Right lobe of liver (tissue), 6 donors: Measurements from ENCODE around the gene NAT14. TPM values are rescaled to one million over a fixed set of nuclear protein-coding genes. Genes with fewer than 3 reads are reported as not detected.
A peak's percentile ranks its signal among the peaks of the same experiment; 100 is the strongest.

Source experiments
- ATAC-seq, 4 donors: fragments of 200-7000 bp; cut with Tn5 transposase; one replicate each; pipeline ENCODE4 v1.9.1; 2020; ENCODE audit warnings: mild to moderate bottlenecking in 4 of 4, moderate library complexity in 4 of 4
- DNase-seq, 3 donors: peaks; one replicate each; pipeline ENCODE4 v3.0.0-alpha.2; 2020
- H3K27ac ChIP-seq, 3 donors: fragments of 200-600 bp; one replicate each; pipeline ENCODE4 v1.8.0; 2022
- H3K27me3 ChIP-seq, 2 donors: fragments of 200-600 bp; one replicate each; pipeline ENCODE4 v1.8.0; 2022
- H3K36me3 ChIP-seq, 4 donors: fragments of 200-600 bp; sonication (generic) in 1 of 4; one replicate each; pipeline versions ENCODE4 v1.5.1 to v1.8.0; 2017 to 2022; ENCODE audit warnings: control low read depth in 1 of 4
- H3K4me1 ChIP-seq, 4 donors: fragments of 200-600 bp; sonication (generic) in 1 of 4; one replicate each; pipeline versions ENCODE4 v1.5.1 to v1.8.0; 2017 to 2022; ENCODE audit warnings: control low read depth in 1 of 4
- H3K4me3 ChIP-seq, 3 donors: fragments of 200-600 bp; one replicate each; pipeline ENCODE4 v1.8.0; 2022
- H3K9me3 ChIP-seq, 4 donors: fragments of 200-600 bp; sonication (generic) in 1 of 4; one replicate each; pipeline versions ENCODE4 v1.5.1 to v1.8.0; 2017 to 2022; ENCODE audit warnings: control low read depth in 1 of 4
- POLR2A ChIP-seq: fragments of 450-650 bp; IDR thresholded peaks from one replicate; pipeline ENCODE4 v1.6.1; 2017; ENCODE audit warnings: antibody characterized with exemption, mild to moderate bottlenecking
- WGBS: methylation state at CpG from one replicate; pipeline ENCODE4 v1.1.6; 2018; ENCODE audit warnings: low coverage, low lambda C conversion rate; ENCODE audit not compliant: insufficient coverage; ENCODE audit errors: missing lambda C conversion rate; 5-methylcytosine and 5-hydroxymethylcytosine counted together
- intact Hi-C, 2 donors: fragments of 100-400 bp; cut with DNase I; formaldehyde crosslinking; loops; one replicate each; pipeline versions ENCODE4 v1.11.2 to v1.14.1; 2022
- total RNA-seq, 6 experiments: library from RNA; depleted of rRNA in 2 of 6; stranded (reverse); fragments of >200 nt in 2 of 6; fragmentation: NEBNext Ultra II Directional in 3 of 6; extraction: Animal tissue kit (Norgen Biotek cat#: 25700) in 3 of 6; gene quantifications; one replicate each; pipeline versions ENCODE4 v1.1.0 to v1.2.4, GENCODE V29; 2016 to 2023
- TF ChIP-seq, protein P1 (sequence below), 4 donors: fragments of 200-600 bp in 3 of 4; fragments of 450-650 bp in 1 of 4; IDR thresholded peaks; one replicate each; pipeline versions ENCODE4 v1.5.1 to v1.8.0; 2016 to 2022; ENCODE audit warnings: antibody characterized with exemption in 4 of 4, mild to moderate bottlenecking in 2 of 4
- donor health status: DM: no; HTN: yes; CAD: no.
- donor health status: DM: no; HTN: no; CAD: no.
- donor health status: DM: no; HTN: no; CAD: no.
- donor health status: DM: no; HTN: yes; CAD: no.
- donor health status: DM: no; HTN: yes; CAD: no.

Gene NAT14
- total RNA-seq, 6 experiments from 2014 or later: 2.5 to 6.0 (median 3.9) TPM

DNA sequence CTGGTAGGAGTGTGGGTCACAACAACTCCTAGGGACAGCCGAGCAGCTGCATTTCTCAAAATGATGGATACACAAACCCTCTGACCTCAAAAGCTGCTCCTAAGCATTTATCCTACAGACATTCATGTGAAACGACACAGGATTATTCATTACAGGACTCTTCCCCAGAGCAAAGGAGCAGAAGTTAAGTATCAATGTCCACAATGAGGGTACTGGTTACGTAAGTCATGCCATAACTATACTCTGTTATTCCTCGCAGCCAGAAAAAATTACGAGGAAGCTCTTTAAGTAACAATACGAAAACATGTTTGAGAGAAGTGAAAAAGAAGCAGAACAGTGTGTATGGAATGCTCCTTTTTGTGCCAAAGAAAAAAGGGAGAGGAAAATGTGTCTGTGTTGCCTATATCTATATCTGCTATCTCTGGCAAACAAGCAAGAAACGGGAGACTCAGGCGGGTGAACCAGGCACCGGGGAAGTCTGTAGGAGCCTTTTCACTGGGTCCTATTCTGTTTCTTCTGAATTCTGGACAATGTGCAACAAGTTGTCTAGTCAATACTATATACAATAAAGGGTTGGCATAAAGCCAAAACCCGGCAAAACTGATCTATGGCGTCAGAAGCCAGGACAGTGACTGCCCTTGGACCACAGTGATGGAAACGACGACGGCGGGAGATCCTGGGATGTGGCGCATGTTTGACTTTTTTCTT is 24.9 kb upstream of the NAT14 start:
- 18% methylated on average over 16 of the region's 16 CpGs for WGBS
- DNase-seq (no peak), ATAC-seq (peak in 1 of 4 donors; percentile 1)
- peak overlapping the region in 2 of 3 donors; percentile 47 to 85 for H3K27ac ChIP-seq
- no peak for TF ChIP-seq POLR2A
- TF ChIP-seq, protein P1, sequence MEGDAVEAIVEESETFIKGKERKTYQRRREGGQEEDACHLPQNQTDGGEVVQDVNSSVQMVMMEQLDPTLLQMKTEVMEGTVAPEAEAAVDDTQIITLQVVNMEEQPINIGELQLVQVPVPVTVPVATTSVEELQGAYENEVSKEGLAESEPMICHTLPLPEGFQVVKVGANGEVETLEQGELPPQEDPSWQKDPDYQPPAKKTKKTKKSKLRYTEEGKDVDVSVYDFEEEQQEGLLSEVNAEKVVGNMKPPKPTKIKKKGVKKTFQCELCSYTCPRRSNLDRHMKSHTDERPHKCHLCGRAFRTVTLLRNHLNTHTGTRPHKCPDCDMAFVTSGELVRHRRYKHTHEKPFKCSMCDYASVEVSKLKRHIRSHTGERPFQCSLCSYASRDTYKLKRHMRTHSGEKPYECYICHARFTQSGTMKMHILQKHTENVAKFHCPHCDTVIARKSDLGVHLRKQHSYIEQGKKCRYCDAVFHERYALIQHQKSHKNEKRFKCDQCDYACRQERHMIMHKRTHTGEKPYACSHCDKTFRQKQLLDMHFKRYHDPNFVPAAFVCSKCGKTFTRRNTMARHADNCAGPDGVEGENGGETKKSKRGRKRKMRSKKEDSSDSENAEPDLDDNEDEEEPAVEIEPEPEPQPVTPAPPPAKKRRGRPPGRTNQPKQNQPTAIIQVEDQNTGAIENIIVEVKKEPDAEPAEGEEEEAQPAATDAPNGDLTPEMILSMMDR (IDR thresholded peaks at IDR 0.05): no peak
- H3K36me3 ChIP-seq: peaks cover 0 to 5% (median 0%) of the 10 kb centered on the region in 4 donors
- H3K4me3 ChIP-seq: peak overlapping the region; percentile 72 to 97 (median 73)
- intact Hi-C loops: no loop called here
- no peaks in the 10 kb centered on the region for H3K9me3 ChIP-seq
- H3K27me3 ChIP-seq: no peaks in the 10 kb centered on the region
- peaks cover 0 to 14% (median 6%) of the 10 kb centered on the region in 4 donors for H3K4me1 ChIP-seq

DNA sequence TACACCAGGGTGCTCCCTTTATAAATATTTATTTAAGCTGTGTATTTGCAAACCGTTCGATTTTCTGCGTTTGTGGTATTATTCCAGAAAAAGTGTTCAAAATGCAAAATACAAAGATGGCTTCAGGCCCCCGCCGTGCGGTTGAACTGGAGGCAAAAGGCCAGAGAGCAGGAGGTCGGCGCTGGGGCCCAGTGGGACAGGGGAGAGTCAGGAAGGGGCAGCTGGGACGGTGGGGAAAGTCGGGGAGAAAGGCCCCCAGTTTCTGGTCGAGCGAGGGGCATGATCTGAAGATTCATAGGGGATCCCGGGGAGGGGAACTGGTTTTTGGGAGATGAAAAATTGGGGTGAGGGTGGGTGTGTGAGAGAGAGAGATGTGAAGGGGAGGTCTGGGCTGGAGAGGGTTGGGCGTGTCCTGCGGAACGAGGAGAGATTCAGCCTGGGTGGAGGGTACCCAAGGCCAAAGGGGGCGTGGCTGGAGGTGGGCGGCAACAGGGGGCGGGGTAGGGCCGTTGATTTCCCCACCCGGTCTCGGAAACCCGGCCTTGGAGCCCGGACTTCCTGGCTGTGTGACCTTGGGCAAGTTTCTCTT is 24.2 kb upstream of the NAT14 start:
- WGBS: 8% methylated on average over 17 of the region's 24 CpGs
- H3K4me1 ChIP-seq: peaks cover 0 to 14% (median 6%) of the 10 kb centered on the region in 4 donors
- H3K36me3 ChIP-seq: no peaks in the 10 kb centered on the region
- no peaks in the 10 kb centered on the region for H3K27me3 ChIP-seq
- peak; percentile 91 to 92 (median 91) for DNase-seq
- peak overlapping the region; percentile 84 to 90 (median 85) for H3K27ac ChIP-seq
- no peak for TF ChIP-seq POLR2A
- TF ChIP-seq, protein P1 (IDR thresholded peaks at IDR 0.05): no peak
- H3K9me3 ChIP-seq: no peaks in the 10 kb centered on the region
- ATAC-seq: peak; percentile 69 to 77 (median 72)
- peak overlapping the region; percentile 72 to 97 (median 73) for H3K4me3 ChIP-seq
- intact Hi-C loops: no loop called here

DNA sequence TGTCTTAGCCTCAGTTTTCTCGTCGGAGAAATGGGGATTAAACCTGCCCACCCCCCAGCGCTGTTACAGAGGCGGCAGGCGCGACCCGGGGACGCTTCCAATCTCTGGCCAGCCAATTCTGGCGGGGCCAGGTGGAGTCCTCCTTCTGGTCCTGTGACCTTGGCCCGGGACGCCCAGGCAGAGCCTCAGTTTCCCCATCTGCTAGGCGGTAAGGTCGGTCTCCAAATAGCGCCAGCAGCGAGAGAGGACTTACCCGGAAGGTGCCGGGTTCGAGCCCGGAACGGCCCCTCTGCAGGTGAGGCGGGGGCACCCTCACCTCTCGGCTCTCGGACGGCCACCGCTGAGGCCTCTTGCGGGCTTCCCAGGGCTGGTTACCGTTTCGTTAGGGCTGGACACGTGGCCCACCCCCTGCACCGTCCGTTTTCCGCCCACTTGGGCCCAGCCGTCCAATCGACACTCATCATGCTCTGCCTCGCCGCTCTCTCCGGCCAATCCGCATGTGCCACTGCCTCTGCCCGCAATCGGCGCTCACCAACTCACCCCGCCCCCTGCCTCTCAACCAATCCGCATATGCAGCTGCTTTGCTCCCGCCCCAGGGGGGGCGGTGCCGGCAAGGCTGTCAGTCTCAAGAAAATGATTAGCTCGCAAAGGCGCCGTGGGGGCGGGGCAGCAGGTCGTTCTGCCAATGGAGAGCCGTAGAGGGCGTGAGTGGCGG is 23.6 kb upstream of the NAT14 start, which contains the start of gene ISOC2:
Gene ISOC2 (minus strand): TSS at position 384 of the 715 bp plus-strand sequence. CDS start 5,156 bp downstream, outside the sequence.
- Histone ChIP-seq H3K27me3 (no peaks in the 10 kb centered on the region), H3K4me3 (peak within 1 kb of the TSS; percentile 72 to 97 (median 73)), H3K9me3 (no peaks in the 10 kb centered on the region), H3K4me1 (peaks cover 0 to 14% (median 6%) of the 10 kb centered on the region in 4 donors), H3K27ac (peak within 1 kb of the TSS; percentile 84 to 90 (median 85)), H3K36me3 (no peaks in the 10 kb centered on the region)
- ATAC-seq: peak; percentile 88 to 94 (median 92)
- DNase-seq: peak; percentile 100
- peak; percentile 93 for TF ChIP-seq POLR2A
- TF ChIP-seq, protein P1 (IDR thresholded peaks at IDR 0.05): peak in 1 of 4 donors; percentile 15
- WGBS: 0% methylated on average over 26 of the region's 54 CpGs
- intact Hi-C loops: no loop called here

DNA sequence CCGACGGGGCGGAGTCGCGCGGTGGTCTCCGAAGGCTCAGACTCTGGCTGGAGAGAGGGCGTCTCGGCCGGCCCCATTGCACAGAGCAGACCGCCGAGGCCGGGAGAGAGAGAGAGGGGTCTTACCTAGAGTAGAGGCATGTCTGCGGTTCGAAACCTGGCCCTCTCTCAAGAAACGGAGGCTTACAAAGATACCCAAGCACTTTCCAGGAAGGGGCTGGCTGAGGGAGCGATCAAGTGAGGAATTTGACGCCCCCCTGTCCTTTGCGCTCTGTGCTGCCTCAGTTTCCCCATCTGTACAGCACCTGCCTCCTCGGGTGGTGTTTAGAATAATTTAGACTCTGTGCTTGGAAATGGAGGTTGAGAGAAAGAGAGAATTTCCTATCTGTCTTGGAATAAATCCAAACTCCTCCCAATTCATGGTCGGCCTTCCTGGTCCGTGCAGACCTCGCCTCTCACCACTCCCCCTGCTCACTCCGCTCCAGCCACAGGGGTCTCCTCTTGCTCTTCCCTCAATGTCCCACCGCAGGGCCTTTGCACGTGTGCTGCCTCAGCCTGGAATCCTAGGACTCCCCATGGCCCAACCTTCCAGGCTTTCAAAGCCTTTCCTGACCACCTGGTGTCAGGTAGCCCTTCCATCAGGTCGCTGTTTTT is 22.9 kb upstream of the NAT14 start:
- 10% methylated on average over 7 of the region's 27 CpGs for WGBS
- Histone ChIP-seq H3K27me3 (no peaks in the 10 kb centered on the region), H3K36me3 (no peaks in the 10 kb centered on the region), H3K4me1 (peaks cover 0 to 17% (median 7%) of the 10 kb centered on the region in 4 donors), H3K9me3 (no peaks in the 10 kb centered on the region), H3K4me3 (peak overlapping the region; percentile 71 to 97 (median 73)), H3K27ac (peak overlapping the region; percentile 68 to 73 (median 69))
- ATAC-seq: peak in 1 of 4 donors; percentile 22
- DNase-seq: peak in 1 of 3 donors; percentile 60
- intact Hi-C loops: no loop called here
- TF ChIP-seq POLR2A: no peak
- TF ChIP-seq, protein P1 (IDR thresholded peaks at IDR 0.05): no peak
